ENCODE results near the gene AGXT. TPM values are rescaled to one million over a fixed set of nuclear protein-coding genes. Genes with fewer than 3 reads are reported as not detected.

The AGXT gene
- total RNA-seq, 1 experiment from 2014 or later, result 0.34 TPM

- H2AFZ ChIP-seq (ENCODE audit: low read depth, low read length, poor library complexity, severe bottlenecking), result no peak overlapping the region
- ATAC-seq, result no peak
- H3K79me2 ChIP-seq (ENCODE audit: insufficient read depth, low read length), result no peaks in the 10 kb centered on the region
- no peaks in the 10 kb centered on the region for H3K9me2 ChIP-seq (ENCODE audit: insufficient read depth)
- no TSS peak for BruUV-seq (replicated peaks)
- no peaks in the 10 kb centered on the region for H4K20me1 ChIP-seq (ENCODE audit: insufficient read depth)
- H3K4me1 ChIP-seq (ENCODE audit: control insufficient read depth in 1 of 2, insufficient read depth in 2 of 2, low read length in 2 of 2), result no peaks in the 10 kb centered on the region
- ChIA-PET CTCF (no interaction called here), POLR2A (no interaction called here), RAD21 (ENCODE audit: low non-redundant PET in 1 of 2, low total read pairs in 2 of 2, uncharacterized antibody in 2 of 2, unreplicated experiment in 2 of 2) (no interaction called here)
- intact Hi-C loops (cut with micrococcal nuclease), result no loop called here
- no peak overlapping the region for H3K4me2 ChIP-seq (ENCODE audit: low read length)
- no peak overlapping the region for H3K27ac ChIP-seq (ENCODE audit: low read depth, low read length)
- H3K36me3 ChIP-seq (ENCODE audit: control insufficient read depth in 1 of 2, insufficient read depth in 2 of 2, low read length in 2 of 2), result no peaks in the 10 kb centered on the region
- no peaks in the 10 kb centered on the region for H3K27me3 ChIP-seq (ENCODE audit: insufficient read depth, low read length)
- no peak overlapping the region for H3K9ac ChIP-seq (ENCODE audit: low read length)
- no peak for DNase-seq (ENCODE audit: low read depth, low spot score)
- H3K4me3 ChIP-seq (replicated peaks in 1 of 2; ENCODE audit: low read depth in 1 of 2, low read length in 2 of 2), result no peak overlapping the region
- TF ChIP-seq YY1 (IDR thresholded peaks at IDR 0.05; ENCODE audit: extremely low read depth, insufficient replicate concordance, low read depth, low read length) (no peak), JUND (IDR thresholded peaks at IDR 0.05) (no peak), EZH2phosphoT487 (IDR thresholded peaks at IDR 0.05; ENCODE audit: borderline replicate concordance) (no peak), ZBTB33 (IDR thresholded peaks at IDR 0.05; ENCODE audit: extremely low read depth, insufficient replicate concordance, low read length) (no peak), FOSL1 (IDR thresholded peaks at IDR 0.05; ENCODE audit: low read depth) (no peak), RAD21 (IDR thresholded peaks at IDR 0.05; ENCODE audit: low read depth) (no peak), CEBPB (IDR thresholded peaks at IDR 0.05; ENCODE audit: low read depth) (no peak)
- TF ChIP-seq, protein P1, sequence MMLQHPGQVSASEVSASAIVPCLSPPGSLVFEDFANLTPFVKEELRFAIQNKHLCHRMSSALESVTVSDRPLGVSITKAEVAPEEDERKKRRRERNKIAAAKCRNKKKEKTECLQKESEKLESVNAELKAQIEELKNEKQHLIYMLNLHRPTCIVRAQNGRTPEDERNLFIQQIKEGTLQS (IDR thresholded peaks at IDR 0.05), result no peak
- H3K9me3 ChIP-seq (ENCODE audit: control insufficient read depth in 1 of 2, insufficient read depth in 1 of 2, low read depth in 1 of 2, low read length in 2 of 2), result no peaks in the 10 kb centered on the region
Observed at GRCh38 chr2:240876035-240876474, 7.4 kb downstream of the AGXT start.
